ENCODE data around the gene MAPRE2. TPM values are rescaled to one million over a fixed set of nuclear protein-coding genes. Genes with fewer than 3 reads are reported as not detected.

Gene MAPRE2
- total RNA-seq, 1 donor from 2014 or later = 23.4 TPM

DNA sequence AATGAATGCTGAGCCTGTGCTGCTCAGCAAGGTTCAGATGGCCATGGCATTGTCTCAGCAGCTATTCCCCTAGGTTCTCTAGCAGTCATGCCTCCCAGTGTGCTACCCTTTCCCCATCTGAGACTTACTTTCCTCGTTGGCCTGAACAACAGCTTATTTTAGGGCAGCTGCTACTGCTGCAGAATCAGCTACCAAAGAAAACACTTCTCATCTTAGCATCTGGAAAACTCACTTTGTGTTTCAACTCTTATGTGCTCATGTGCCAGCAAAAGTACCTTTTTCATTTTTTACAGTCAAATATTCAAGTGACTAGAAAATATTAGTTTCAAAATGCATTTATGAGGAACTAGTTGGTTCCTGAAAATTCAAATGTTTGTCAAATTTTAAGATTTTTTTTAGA lies 139.2 kb downstream of the MAPRE2 start:
- Mint-ChIP-seq H3K4me3 (ENCODE audit: unreplicated experiment) (no peak overlapping the region), H3K36me3 (ENCODE audit: low read depth) (peaks cover 2% of the 10 kb centered on the region), H3K4me1 (ENCODE audit: low read depth) (no peaks in the 10 kb centered on the region), H3K27me3 (ENCODE audit: low read depth) (peaks cover 3% of the 10 kb centered on the region), H3K9me3 (ENCODE audit: low read depth) (peaks cover 10% of the 10 kb centered on the region), H3K27ac (ENCODE audit: unreplicated experiment) (no peak overlapping the region)
- no peak for DNase-seq (ENCODE audit: low spot score)
- TF ChIP-seq, protein P1, sequence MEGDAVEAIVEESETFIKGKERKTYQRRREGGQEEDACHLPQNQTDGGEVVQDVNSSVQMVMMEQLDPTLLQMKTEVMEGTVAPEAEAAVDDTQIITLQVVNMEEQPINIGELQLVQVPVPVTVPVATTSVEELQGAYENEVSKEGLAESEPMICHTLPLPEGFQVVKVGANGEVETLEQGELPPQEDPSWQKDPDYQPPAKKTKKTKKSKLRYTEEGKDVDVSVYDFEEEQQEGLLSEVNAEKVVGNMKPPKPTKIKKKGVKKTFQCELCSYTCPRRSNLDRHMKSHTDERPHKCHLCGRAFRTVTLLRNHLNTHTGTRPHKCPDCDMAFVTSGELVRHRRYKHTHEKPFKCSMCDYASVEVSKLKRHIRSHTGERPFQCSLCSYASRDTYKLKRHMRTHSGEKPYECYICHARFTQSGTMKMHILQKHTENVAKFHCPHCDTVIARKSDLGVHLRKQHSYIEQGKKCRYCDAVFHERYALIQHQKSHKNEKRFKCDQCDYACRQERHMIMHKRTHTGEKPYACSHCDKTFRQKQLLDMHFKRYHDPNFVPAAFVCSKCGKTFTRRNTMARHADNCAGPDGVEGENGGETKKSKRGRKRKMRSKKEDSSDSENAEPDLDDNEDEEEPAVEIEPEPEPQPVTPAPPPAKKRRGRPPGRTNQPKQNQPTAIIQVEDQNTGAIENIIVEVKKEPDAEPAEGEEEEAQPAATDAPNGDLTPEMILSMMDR (IDR thresholded peaks at IDR 0.05) = no peak

DNA sequence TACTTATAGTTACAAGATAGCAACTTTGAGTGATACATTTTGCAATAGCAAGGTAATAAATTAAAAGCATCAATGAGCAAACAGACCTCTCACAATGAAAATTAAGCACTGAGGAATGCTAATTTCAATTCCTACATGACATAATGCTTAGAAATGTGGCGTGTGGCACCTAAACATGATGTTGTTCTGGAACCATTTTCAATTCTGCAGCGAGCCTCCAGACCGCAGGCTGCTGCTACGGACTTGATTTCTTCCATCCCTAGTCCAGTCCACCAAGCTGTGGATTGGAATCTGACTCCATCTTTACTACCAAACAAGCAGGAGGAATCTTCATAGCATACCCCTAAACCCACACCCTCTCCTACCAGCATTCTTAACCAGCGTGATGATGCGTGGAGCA lies 140.9 kb downstream of the MAPRE2 start:
- Mint-ChIP-seq H3K27me3 (ENCODE audit: low read depth) (peaks cover 3% of the 10 kb centered on the region), H3K9me3 (ENCODE audit: low read depth) (no peaks in the 10 kb centered on the region), H3K27ac (ENCODE audit: unreplicated experiment) (no peak overlapping the region), H3K36me3 (ENCODE audit: low read depth) (no peaks in the 10 kb centered on the region), H3K4me1 (ENCODE audit: low read depth) (peaks cover 4% of the 10 kb centered on the region), H3K4me3 (ENCODE audit: unreplicated experiment) (no peak overlapping the region)
- no peak for DNase-seq (ENCODE audit: low spot score)
- TF ChIP-seq, protein P1 (IDR thresholded peaks at IDR 0.05) = no peak

DNA sequence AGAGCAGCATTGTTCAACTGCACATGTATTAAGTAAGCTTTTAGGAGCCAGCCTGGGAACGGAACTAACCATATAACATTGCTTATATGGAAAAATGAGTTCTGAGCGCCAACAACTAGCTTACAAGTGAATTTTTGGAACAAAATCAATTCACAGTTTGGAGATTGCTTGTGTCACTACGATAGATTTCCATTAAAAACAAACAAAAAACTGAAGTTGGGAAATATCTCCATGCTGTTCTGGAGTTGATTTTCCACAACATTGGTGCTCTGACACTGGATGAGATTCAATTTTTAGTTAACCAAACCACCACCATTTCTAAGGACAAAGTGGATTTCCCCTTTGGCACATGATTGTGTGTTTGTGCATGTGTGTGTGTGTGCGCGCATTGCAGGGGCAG lies 142.7 kb downstream of the MAPRE2 start:
- no peak overlapping the region for H3K4me3 Mint-ChIP-seq (ENCODE audit: unreplicated experiment)
- H3K9me3 Mint-ChIP-seq (ENCODE audit: low read depth) = no peaks in the 10 kb centered on the region
- peaks cover 4% of the 10 kb centered on the region for H3K4me1 Mint-ChIP-seq (ENCODE audit: low read depth)
- no peaks in the 10 kb centered on the region for H3K36me3 Mint-ChIP-seq (ENCODE audit: low read depth)
- no peak for DNase-seq (ENCODE audit: low spot score)
- H3K27ac Mint-ChIP-seq (ENCODE audit: unreplicated experiment) = no peak overlapping the region
- peaks cover 3% of the 10 kb centered on the region for H3K27me3 Mint-ChIP-seq (ENCODE audit: low read depth)
- TF ChIP-seq, protein P1 (IDR thresholded peaks at IDR 0.05) = no peak

DNA sequence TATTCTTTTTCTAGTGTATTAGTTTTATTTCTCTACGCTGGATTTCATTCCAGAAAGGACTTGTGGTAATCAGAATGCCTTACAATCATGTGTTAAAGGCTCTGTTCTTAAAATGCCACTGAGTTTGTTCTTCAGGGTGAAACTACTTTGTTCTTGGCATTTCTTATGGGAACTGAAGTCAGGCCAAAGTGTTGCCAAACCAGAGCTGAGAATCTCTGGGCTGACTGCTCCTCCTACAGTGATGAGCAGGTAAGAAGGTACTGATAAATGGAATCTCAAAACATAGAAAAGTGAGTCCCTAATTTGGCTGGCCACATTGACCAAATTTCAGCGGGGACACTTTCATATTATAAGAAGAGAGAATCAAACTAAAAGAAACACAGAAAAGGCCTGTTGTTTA lies 144.6 kb downstream of the MAPRE2 start:
- Mint-ChIP-seq H3K27ac (ENCODE audit: unreplicated experiment) (no peak overlapping the region), H3K4me1 (ENCODE audit: low read depth) (peaks cover 4% of the 10 kb centered on the region), H3K9me3 (ENCODE audit: low read depth) (no peaks in the 10 kb centered on the region), H3K27me3 (ENCODE audit: low read depth) (peaks cover 3% of the 10 kb centered on the region), H3K36me3 (ENCODE audit: low read depth) (no peaks in the 10 kb centered on the region), H3K4me3 (ENCODE audit: unreplicated experiment) (no peak overlapping the region)
- TF ChIP-seq, protein P1 (IDR thresholded peaks at IDR 0.05) = no peak
- no peak for DNase-seq (ENCODE audit: low spot score)

DNA sequence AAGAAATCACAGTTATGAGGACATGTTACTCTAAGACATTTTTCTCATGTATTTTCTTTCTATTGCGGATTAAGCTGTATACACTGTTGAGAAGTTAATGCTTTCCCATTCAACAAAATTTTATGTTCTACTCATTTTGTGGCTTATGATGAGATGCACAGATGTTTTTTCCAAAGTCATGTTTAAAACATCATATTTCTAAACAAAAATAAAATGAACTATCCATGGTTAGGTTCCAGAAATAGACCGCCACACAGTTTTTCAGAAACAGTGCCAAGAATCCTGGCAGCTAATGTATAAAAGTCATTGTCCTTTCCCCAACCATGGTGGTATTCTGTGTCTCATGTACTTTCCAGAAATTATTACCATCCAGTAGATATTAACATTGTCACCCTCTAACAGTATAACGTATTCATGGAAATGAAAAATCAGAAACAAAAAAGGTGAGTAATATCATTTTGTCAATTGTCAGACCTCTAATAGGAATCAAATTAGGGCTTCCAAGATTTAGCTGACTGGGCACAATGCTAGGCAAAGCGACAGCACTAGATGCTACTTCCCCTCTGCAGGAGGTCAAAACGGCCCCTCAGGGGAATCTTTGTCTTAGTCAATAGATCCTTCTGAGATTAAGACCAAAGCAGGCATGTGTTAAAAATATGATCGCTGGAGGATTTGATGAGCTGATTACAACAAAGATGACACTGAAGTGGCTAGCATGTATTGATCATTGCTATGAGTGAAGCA lies 145.2 kb downstream of the MAPRE2 start:
- H3K9me3 Mint-ChIP-seq (ENCODE audit: low read depth) = no peaks in the 10 kb centered on the region
- no peak for DNase-seq (ENCODE audit: low spot score)
- no peak overlapping the region for H3K4me3 Mint-ChIP-seq (ENCODE audit: unreplicated experiment)
- peaks cover 4% of the 10 kb centered on the region for H3K4me1 Mint-ChIP-seq (ENCODE audit: low read depth)
- no peak overlapping the region for H3K27ac Mint-ChIP-seq (ENCODE audit: unreplicated experiment)
- TF ChIP-seq, protein P1 (IDR thresholded peaks at IDR 0.05) = no peak
- no peaks in the 10 kb centered on the region for H3K36me3 Mint-ChIP-seq (ENCODE audit: low read depth)
- H3K27me3 Mint-ChIP-seq (ENCODE audit: low read depth) = peaks cover 3% of the 10 kb centered on the region

Measured in chondrocyte (in vitro differentiated cells).